DND-41 (cell line): ENCODE measurements around the gene RAB8B.

Experiments
- ATAC-seq: fragments of 200-7000 bp; cut with Tn5 transposase; 3 replicates; pipeline ENCODE4 v1.9.1; 2021; ENCODE audit warnings: low read depth; ENCODE audit not compliant: insufficient read depth
- DNase-seq: peaks from one replicate; pipeline ENCODE4 v3.0.0-alpha.2; 2020
- H2AFZ ChIP-seq: 2 replicates; pipeline ENCODE4 v1.6.0; 2012; ENCODE audit warnings: low read depth, low read length
- H3K27ac ChIP-seq: 2 replicates; pipeline ENCODE4 v1.5.1; 2012; ENCODE audit warnings: low read length, inconsistent platforms
- H3K27me3 ChIP-seq: fragments of 200-600 bp; sonication (generic); 2 replicates; pipeline ENCODE4 v1.6.0; 2012; ENCODE audit warnings: low read length, mild to moderate bottlenecking, inconsistent platforms; ENCODE audit not compliant: insufficient read depth, poor library complexity
- H3K36me3 ChIP-seq: 2 replicates; pipeline ENCODE4 v1.5.1; 2012; ENCODE audit warnings: low read length, inconsistent platforms; ENCODE audit not compliant: insufficient read depth
- H3K4me1 ChIP-seq: 2 replicates; pipeline ENCODE4 v1.5.1; 2012; ENCODE audit warnings: mild to moderate bottlenecking, low read length; ENCODE audit not compliant: insufficient read depth
- H3K4me2 ChIP-seq: 2 replicates; pipeline ENCODE4 v1.6.0; 2012; ENCODE audit warnings: mild to moderate bottlenecking, moderate library complexity, low read length, inconsistent platforms; ENCODE audit not compliant: insufficient read depth
- H3K4me3 ChIP-seq, 2 experiments: fragments of 200-600 bp in 1 of 2; shearing (Covaris generic) in 1 of 2; 2 replicates each; pipeline ENCODE4 v1.5.1; 2012 to 2016; ENCODE audit warnings: inconsistent platforms in 2 of 2, low read length in 2 of 2, mild to moderate bottlenecking in 2 of 2, low read depth in 1 of 2, moderate library complexity in 1 of 2
- H3K79me2 ChIP-seq: 2 replicates; pipeline ENCODE4 v1.6.0; 2012; ENCODE audit warnings: low read length, inconsistent platforms; ENCODE audit not compliant: insufficient read depth
- H3K9ac ChIP-seq: 2 replicates; pipeline ENCODE4 v1.6.0; 2012; ENCODE audit warnings: low read depth, mild to moderate bottlenecking, inconsistent platforms, low read length, moderate library complexity
- H3K9me3 ChIP-seq: 2 replicates; pipeline ENCODE4 v1.5.1; 2012; ENCODE audit warnings: low read length, moderate library complexity, mild to moderate bottlenecking, inconsistent platforms; ENCODE audit not compliant: insufficient read depth, severe bottlenecking
- H4K20me1 ChIP-seq: 2 replicates; pipeline ENCODE4 v1.6.0; 2012; ENCODE audit warnings: low read length; ENCODE audit not compliant: insufficient read depth
- CTCF ChIP-seq: IDR thresholded peaks from 2 replicates; pipeline ENCODE4 v1.5.1; 2012; ENCODE audit warnings: borderline replicate concordance, low read length, moderate library complexity, mild to moderate bottlenecking; ENCODE audit not compliant: poor library complexity, severe bottlenecking; ENCODE audit errors: extremely low read depth
- EZH2 ChIP-seq: IDR thresholded peaks from 3 replicates; pipeline ENCODE4 v1.6.1; 2012; ENCODE audit warnings: borderline replicate concordance, low read depth, mild to moderate bottlenecking, moderate library complexity, low read length, inconsistent platforms; ENCODE audit not compliant: severe bottlenecking

Gene RAB8B

GRCh38 chr15:63211092-63211490 lies 21.7 kb downstream of the RAB8B start:
- no peaks in the 10 kb centered on the region for H3K9me3 ChIP-seq
- no peak for DNase-seq
- H3K27ac ChIP-seq = no peak overlapping the region
- TF ChIP-seq EZH2 (no peak), CTCF (no peak)
- no peak overlapping the region for H3K9ac ChIP-seq
- peaks cover 17% of the 10 kb centered on the region; the same call in 1 of the 2 replicates for H4K20me1 ChIP-seq
- H3K4me3 ChIP-seq = no peak overlapping the region
- H3K27me3 ChIP-seq = no peaks in the 10 kb centered on the region
- H3K4me2 ChIP-seq = no peak overlapping the region
- no peak for ATAC-seq
- H2AFZ ChIP-seq = no peak overlapping the region
- peaks cover 7% of the 10 kb centered on the region; the same call in 1 of the 2 replicates for H3K4me1 ChIP-seq
- H3K36me3 ChIP-seq = no peaks in the 10 kb centered on the region
- peaks cover 86% of the 10 kb centered on the region for H3K79me2 ChIP-seq

- no peak overlapping the region for H3K4me2 ChIP-seq
- no peak overlapping the region for H2AFZ ChIP-seq
- no peak overlapping the region for H3K9ac ChIP-seq
- no peaks in the 10 kb centered on the region for H3K9me3 ChIP-seq
- TF ChIP-seq EZH2 = no peak
- TF ChIP-seq CTCF = no peak
- H4K20me1 ChIP-seq = peaks cover 12% of the 10 kb centered on the region; the same call in 1 of the 2 replicates
- no peaks in the 10 kb centered on the region for H3K36me3 ChIP-seq
- ATAC-seq = no peak
- H3K27ac ChIP-seq = no peak overlapping the region
- H3K27me3 ChIP-seq = no peaks in the 10 kb centered on the region
- H3K79me2 ChIP-seq = peaks cover 84% of the 10 kb centered on the region
- no peak overlapping the region for H3K4me3 ChIP-seq
- no peak for DNase-seq
- peaks cover 7% of the 10 kb centered on the region; the same call in 1 of the 2 replicates for H3K4me1 ChIP-seq
These were observed 22.1 kb downstream of the RAB8B start for GRCh38 chr15:63211549-63211948.

DNA sequence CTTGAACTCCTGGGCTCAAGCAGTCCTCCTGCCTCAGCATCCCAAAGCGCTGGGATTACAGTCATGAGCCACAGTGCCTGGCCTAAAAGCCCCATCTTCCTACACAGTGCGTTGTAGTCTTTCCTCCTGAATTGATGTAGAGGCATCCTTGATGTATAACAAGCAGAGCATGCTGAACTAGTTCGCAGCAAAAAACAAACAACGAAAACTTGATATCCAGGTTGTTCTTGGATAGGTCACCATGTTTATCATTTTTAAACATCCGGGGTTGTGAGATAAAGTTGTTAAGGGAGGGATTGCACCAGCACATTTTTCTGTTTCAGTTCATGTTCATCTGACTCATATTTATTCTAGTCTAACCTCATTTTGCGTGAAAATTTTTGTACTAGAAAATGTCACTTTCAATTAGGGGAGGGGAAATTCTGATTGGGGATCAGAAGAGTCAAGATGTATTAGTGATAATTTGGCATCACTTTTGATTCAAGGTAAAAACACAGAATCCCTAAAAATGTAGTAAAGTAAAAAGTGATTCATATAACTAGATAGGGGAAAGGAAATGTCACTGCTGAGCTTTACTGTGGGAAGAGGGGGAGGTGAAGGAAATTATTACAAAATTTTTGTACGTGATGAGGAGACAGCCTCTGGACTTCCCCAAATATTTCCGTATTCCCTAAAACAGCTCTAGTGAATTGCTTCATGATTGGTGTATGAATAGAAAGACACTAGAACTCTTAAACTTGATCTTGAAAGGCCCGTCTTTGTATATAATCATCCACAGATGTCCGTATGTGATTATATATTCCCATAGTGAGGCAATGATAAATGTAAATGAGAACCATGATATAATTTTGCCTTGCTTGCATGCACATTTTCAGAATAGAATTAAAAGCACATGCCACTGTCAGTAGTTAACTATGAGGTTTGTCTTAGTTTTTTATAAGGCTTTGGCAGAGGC lies 22.9 kb downstream of the RAB8B start:
- H3K4me3 ChIP-seq = no peak overlapping the region
- DNase-seq (no peak), ATAC-seq (no peak)
- no peaks in the 10 kb centered on the region for H3K9me3 ChIP-seq
- no peak overlapping the region for H2AFZ ChIP-seq
- H3K4me2 ChIP-seq = no peak overlapping the region
- peaks cover 9% of the 10 kb centered on the region; the same call in 1 of the 2 replicates for H4K20me1 ChIP-seq
- no peak overlapping the region for H3K9ac ChIP-seq
- H3K27me3 ChIP-seq = no peaks in the 10 kb centered on the region
- peaks cover 81% of the 10 kb centered on the region for H3K79me2 ChIP-seq
- H3K27ac ChIP-seq = no peak overlapping the region
- no peaks in the 10 kb centered on the region for H3K36me3 ChIP-seq
- H3K4me1 ChIP-seq = peaks cover 7% of the 10 kb centered on the region; the same call in 1 of the 2 replicates
- TF ChIP-seq EZH2 = no peak

- Histone ChIP-seq H3K4me2 (no peak overlapping the region), H3K9ac (no peak overlapping the region), H3K27ac (no peak overlapping the region), H3K9me3 (no peaks in the 10 kb centered on the region), H2AFZ (no peak overlapping the region), H3K27me3 (no peaks in the 10 kb centered on the region), H4K20me1 (no peaks in the 10 kb centered on the region; the same call in 1 of the 2 replicates), H3K4me1 (no peaks in the 10 kb centered on the region), H3K4me3 (no peak overlapping the region), H3K79me2 (peaks cover 73% of the 10 kb centered on the region), H3K36me3 (no peaks in the 10 kb centered on the region)
- no peak for TF ChIP-seq CTCF
- no peak for TF ChIP-seq EZH2
- DNase-seq = no peak
- no peak for ATAC-seq
These were observed 28.8 kb downstream of the RAB8B start for GRCh38 chr15:63218100-63218808.
